Left lung (tissue), 10 donors: Measurements from ENCODE around the gene LAG3. TPM values are rescaled to one million over a fixed set of nuclear protein-coding genes. Genes with fewer than 3 reads are reported as not detected.
A peak's percentile ranks its signal among the peaks of the same experiment; 100 is the strongest.

Source experiments
- ATAC-seq: fragments of 200-7000 bp; cut with Tn5 transposase; one replicate; pipeline ENCODE4 v1.9.1; 2020; ENCODE audit warnings: moderate library complexity
- DNase-seq, 4 donors: peaks; one replicate each; pipeline ENCODE4 v3.0.0-alpha.2; 2013 to 2020
- H3K27ac ChIP-seq, 2 donors: fragments of 200-600 bp; sonication (generic) in 1 of 2; one replicate each; pipeline versions ENCODE4 v1.5.0 to v1.8.0; 2020 to 2021
- H3K27me3 ChIP-seq, 2 donors: fragments of 200-600 bp; sonication (generic) in 1 of 2; one replicate each; pipeline versions ENCODE4 v1.5.0 to v1.8.0; 2020 to 2021
- H3K36me3 ChIP-seq, 2 donors: fragments of 200-600 bp; sonication (generic) in 1 of 2; one replicate each; pipeline versions ENCODE4 v1.5.0 to v1.8.0; 2020 to 2021
- H3K4me1 ChIP-seq, 2 donors: fragments of 200-600 bp; one replicate each; pipeline ENCODE4 v1.8.0; 2021
- H3K4me3 ChIP-seq, 2 donors: fragments of 200-600 bp; sonication (generic) in 1 of 2; one replicate each; pipeline versions ENCODE4 v1.5.0 to v1.8.0; 2020 to 2021; ENCODE audit warnings: mild to moderate bottlenecking in 1 of 2
- H3K9me3 ChIP-seq, 2 donors: fragments of 200-600 bp; sonication (generic) in 1 of 2; one replicate each; pipeline versions ENCODE4 v1.5.0 to v1.8.0; 2020 to 2021
- intact Hi-C, 2 donors: fragments of 100-400 bp; cut with DNase I; formaldehyde crosslinking; loops; one replicate each; pipeline versions ENCODE4 v1.11.2 to v1.14.2; 2022
- polyA plus RNA-seq, 6 donors: library from polyadenylated mRNA; unstranded; fragments of 120-200 nt; gene quantifications; one replicate each; pipeline ENCODE4 v1.2.1, GENCODE V29; 2013; ENCODE audit not compliant: insufficient read length in 6 of 6
- total RNA-seq, 2 donors: library from RNA; stranded (reverse); fragmentation: NEBNext Ultra II Directional; extraction: Animal tissue kit (Norgen Biotek cat#: 25700); gene quantifications; one replicate each; pipeline ENCODE4 v1.2.1, GENCODE V29; 2021
- TF ChIP-seq, protein P1 (sequence below), 2 donors: fragments of 200-600 bp; sonication (generic) in 1 of 2; IDR thresholded peaks; one replicate each; pipeline versions ENCODE4 v1.5.0 to v1.8.0; 2021; ENCODE audit warnings: antibody characterized with exemption in 2 of 2
- donor health status: DM: no; HTN: yes; CAD: no.
- donor health status: DM: no; HTN: no; CAD: no.

Gene LAG3
- total and polyA plus RNA-seq, 8 donors: 0.79 to 3.0 (median 1.7) TPM

DNA sequence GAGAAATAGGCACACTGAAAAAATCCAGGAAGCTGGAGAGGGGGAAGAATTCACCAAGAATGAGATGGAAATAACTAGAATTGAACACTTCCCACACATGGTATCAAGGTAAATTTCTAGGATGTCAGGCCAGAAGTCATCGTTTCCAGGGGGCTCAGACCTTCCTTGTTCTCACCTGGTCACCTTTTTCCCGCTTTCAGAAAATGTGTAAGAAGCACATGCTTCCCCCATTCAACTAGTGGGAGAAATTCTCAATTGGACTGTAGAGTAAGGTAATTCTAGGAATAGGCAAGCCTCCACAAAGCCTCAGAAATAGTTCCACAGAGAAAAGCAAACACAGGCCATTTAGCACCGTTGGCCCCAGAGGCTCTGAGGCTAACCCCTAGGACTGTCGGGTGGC lies 8.9 kb upstream of the LAG3 start:
- peaks cover 28 to 42% of the 10 kb centered on the region in 2 donors for H3K4me1 ChIP-seq
- intact Hi-C loops: no loop called here
- TF ChIP-seq, protein P1, sequence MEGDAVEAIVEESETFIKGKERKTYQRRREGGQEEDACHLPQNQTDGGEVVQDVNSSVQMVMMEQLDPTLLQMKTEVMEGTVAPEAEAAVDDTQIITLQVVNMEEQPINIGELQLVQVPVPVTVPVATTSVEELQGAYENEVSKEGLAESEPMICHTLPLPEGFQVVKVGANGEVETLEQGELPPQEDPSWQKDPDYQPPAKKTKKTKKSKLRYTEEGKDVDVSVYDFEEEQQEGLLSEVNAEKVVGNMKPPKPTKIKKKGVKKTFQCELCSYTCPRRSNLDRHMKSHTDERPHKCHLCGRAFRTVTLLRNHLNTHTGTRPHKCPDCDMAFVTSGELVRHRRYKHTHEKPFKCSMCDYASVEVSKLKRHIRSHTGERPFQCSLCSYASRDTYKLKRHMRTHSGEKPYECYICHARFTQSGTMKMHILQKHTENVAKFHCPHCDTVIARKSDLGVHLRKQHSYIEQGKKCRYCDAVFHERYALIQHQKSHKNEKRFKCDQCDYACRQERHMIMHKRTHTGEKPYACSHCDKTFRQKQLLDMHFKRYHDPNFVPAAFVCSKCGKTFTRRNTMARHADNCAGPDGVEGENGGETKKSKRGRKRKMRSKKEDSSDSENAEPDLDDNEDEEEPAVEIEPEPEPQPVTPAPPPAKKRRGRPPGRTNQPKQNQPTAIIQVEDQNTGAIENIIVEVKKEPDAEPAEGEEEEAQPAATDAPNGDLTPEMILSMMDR (IDR thresholded peaks at IDR 0.05): no peak
- H3K27me3 ChIP-seq: peaks cover 0 to 40% of the 10 kb centered on the region in 2 donors
- DNase-seq: no peak
- H3K36me3 ChIP-seq: no peaks in the 10 kb centered on the region
- no peak for ATAC-seq
- peak overlapping the region in 1 of 2 donors; percentile 83 for H3K4me3 ChIP-seq
- no peaks in the 10 kb centered on the region for H3K9me3 ChIP-seq
- H3K27ac ChIP-seq: peak overlapping the region; percentile 74 to 95

DNA sequence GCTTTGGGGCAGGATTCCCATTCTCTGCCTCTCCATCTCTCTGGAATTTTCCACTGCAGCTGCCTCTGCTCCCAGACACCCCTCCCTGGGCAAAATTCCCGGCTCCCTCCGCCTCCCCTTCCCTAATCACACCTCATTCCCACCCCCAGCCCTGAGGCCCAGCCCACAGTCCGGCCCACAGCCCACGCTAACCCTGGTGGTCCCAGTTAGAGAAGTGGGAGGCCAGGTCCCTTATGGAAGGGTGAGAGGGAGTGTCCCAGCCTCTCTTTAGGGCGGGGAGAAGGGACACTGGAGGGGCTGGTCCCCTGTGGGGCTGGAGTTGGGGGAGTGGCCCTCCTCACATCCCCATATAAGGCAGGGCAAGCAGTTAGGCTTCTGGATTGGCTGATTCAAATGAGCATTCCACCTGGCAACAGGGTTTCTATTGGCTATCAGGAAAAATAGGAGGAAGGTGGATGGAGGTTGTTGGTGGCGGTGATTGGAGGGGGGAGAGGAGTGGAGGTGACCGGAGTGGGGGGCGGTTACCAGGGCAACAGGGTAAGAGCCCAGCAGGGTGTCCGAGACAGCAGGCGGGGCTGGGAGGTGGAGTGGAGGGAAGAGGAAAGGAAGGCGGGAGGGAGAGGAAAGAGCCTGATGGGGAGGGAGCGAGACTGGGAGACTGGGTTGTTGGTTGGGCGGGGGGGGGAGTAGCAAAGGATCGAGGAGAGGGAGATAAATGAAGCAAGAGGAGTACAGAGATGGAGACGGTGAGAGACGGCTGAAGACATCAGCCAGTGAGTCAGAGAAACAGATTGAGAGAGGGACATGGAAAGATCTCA lies 8.1 kb upstream of the LAG3 start:
- DNase-seq (peak; percentile 92 to 98 (median 96)), ATAC-seq (peak; percentile 81)
- peak overlapping the region in 1 of 2 donors; percentile 83 for H3K4me3 ChIP-seq
- H3K9me3 ChIP-seq: no peaks in the 10 kb centered on the region
- peak overlapping the region; percentile 81 to 95 for H3K27ac ChIP-seq
- intact Hi-C loops: no loop called here
- H3K27me3 ChIP-seq: peaks cover 0 to 43% of the 10 kb centered on the region in 2 donors
- TF ChIP-seq, protein P1 (IDR thresholded peaks at IDR 0.05): no peak
- H3K36me3 ChIP-seq: no peaks in the 10 kb centered on the region
- peaks cover 30 to 50% of the 10 kb centered on the region in 2 donors for H3K4me1 ChIP-seq

DNA sequence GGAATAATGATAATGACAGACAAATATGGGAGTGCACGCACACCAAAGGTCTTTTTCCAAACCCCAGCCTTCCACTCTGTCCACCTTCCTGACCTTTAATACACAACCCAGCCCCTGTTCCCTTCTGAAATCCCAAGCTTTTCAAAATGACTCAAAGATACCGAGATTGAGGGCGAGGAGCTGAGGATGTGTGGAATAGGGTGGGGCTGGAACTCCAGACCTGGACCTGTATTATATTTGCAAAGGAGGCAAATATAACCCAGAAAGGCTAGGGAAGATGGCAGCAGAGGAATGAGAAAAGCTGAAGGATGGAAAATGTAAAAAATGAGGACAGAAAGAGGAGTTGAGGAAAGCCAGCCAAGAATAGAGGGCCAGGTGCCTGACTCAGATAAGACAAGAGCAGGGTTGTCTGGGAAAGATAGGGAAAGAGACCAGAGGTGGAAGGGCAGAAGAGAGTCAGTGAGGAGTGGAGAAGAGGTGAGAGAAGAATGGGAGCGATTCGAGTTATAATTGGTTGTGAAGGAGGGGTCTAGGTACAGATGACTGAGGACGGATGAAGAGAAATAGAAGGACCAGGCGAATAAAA lies 7.2 kb upstream of the LAG3 start:
- H3K36me3 ChIP-seq: peaks cover 0 to 6% of the 10 kb centered on the region in 2 donors
- H3K4me1 ChIP-seq: peaks cover 28 to 59% of the 10 kb centered on the region in 2 donors
- H3K27ac ChIP-seq: peak overlapping the region; percentile 81 to 95
- intact Hi-C loops: no loop called here
- ATAC-seq (no peak), DNase-seq (no peak)
- H3K4me3 ChIP-seq: peak overlapping the region; percentile 79 to 83
- TF ChIP-seq, protein P1 (IDR thresholded peaks at IDR 0.05): no peak
- H3K27me3 ChIP-seq: peaks cover 0 to 43% of the 10 kb centered on the region in 2 donors
- no peaks in the 10 kb centered on the region for H3K9me3 ChIP-seq

DNA sequence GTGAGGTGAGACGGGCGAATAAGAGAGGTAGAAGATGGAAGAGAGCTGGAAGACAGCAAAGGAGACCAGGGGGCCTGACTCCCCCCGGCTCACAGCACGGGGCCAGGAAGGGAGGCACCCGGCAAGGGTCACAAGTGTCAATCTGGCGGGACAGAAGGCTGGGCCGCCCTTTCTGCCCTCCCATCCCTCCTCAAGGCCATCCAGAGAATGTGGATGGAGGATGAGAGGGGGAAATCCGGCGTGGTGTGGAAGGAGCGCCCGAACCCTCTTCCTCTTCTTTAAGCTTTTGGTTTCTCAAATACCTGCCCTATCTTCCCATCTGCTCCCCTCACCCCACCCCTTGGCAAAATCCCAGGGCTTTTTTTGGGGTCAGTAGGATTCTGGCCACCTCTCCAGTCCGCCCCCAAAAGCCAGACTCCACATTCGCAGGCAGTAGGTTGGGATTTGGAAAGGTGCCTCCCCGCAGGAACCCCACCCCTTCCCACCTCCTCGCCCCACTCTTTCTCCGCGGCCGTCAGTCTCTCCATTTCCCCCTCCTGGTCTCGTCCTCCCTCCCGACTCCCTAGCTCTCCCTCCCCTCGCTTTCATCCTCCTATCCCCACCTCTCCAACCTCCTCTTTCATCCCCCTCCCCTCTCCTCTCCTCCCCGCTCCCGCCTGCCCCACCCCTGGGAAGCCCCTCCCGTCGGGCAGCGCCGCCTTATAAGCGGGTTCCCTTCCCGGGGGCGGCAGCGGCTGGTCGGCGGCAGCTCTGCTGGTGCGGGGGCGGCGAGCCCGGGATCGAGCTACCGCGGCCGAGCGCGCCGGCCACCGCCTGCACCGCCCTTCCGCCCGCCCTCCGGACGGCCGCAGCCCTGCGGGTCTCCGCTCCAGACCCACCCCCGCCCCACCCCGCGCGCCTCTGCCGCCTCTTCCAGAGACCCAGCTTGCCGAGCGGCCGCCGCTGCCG lies 6.4 kb upstream of the LAG3 start, which contains the start of gene PTMS:
Gene PTMS (plus strand): TSS at position 730 of the 948 bp plus-strand sequence. CDS start 343 bp downstream, outside the sequence.
- ATAC-seq: peak; percentile 58
- peaks cover 0 to 12% of the 10 kb centered on the region in 2 donors for H3K36me3 ChIP-seq
- H3K27ac ChIP-seq: peak within 1 kb of the TSS; percentile 81 to 95
- intact Hi-C loops: no loop called here
- TF ChIP-seq, protein P1 (IDR thresholded peaks at IDR 0.05): no peak
- peak; percentile 84 to 95 (median 92) for DNase-seq
- no peaks in the 10 kb centered on the region for H3K9me3 ChIP-seq
- H3K27me3 ChIP-seq: peaks cover 0 to 43% of the 10 kb centered on the region in 2 donors
- H3K4me3 ChIP-seq: peak within 1 kb of the TSS; percentile 79 to 83
- peaks cover 28 to 65% of the 10 kb centered on the region in 2 donors for H3K4me1 ChIP-seq
